ENCODE measurements around the gene PMFBP1. TPM values are rescaled to one million over a fixed set of nuclear protein-coding genes. Genes with fewer than 3 reads are reported as not detected.

The PMFBP1 gene
- total RNA-seq, 1 donor from 2014 or later: 0.66 TPM

GRCh38 chr16:72182976-72183375 is 11.0 kb upstream of the PMFBP1 start:
- DNase-seq (ENCODE audit: low spot score): no peak

- DNase-seq (ENCODE audit: low spot score): no peak
These were observed 7.4 kb upstream of the PMFBP1 start for GRCh38 chr16:72179204-72179970.

DNA sequence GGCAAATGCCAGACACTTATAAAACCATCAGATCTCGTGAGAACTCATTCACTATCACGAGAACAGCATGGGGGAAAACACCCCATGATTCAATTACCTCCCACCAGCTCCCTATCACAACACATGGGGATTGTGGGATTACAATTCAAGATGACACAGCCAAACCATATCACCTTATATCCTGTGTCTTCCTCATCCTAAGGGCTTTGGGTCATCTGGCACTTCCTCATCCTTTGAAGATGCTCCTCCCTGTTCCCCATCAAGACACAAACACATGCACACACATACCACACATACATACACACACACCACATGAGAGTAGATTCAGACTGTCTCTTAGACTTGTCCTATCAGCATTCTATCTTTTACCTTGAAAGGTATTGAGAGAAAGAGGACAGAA is 2.8 kb upstream of the PMFBP1 start:
- DNase-seq (ENCODE audit: low spot score): no peak

DNA sequence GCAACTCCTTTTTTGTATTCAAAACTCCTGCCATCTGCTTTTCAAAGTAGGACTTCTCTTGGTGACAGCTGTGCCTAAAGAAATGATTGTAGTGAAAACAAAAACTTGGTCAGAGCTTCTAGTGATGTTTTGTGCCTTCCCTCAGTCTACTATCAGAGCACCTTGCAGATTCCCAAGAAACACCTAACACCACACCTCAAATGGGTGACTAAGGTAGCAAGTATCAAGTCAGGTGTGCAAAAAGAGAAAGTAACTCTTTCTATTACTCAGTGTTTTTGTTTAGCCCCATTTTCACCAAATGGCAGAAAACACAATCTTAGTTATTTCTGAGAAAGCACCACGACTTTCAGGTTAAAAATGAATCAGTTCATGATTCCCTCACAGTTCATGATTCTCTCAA is 2.0 kb upstream of the PMFBP1 start:
- DNase-seq (ENCODE audit: low spot score): no peak

DNA sequence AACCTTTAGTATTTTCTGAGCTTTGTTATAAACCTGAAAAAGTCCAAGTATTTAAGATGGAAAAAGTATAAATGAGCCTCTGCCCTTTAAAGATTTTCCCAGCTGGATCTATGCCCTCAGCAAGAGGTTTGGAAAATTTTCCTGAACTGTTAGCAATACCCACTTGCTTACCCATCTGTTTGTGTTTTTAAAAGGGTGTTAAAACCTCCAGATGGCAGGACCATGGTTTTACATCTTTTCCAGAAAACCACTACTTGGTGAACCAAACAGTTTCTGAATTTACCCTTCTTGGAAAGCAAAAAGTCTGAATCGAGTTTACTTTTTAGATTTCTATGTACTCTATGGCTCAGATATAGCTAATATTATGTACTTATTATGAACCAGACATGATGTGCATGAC is 719 bp downstream of the PMFBP1 start:
- no peak for DNase-seq (ENCODE audit: low spot score)

GRCh38 chr16:72169708-72170107 is 2.2 kb downstream of the PMFBP1 start:
- no peak for DNase-seq (ENCODE audit: low spot score)

DNA sequence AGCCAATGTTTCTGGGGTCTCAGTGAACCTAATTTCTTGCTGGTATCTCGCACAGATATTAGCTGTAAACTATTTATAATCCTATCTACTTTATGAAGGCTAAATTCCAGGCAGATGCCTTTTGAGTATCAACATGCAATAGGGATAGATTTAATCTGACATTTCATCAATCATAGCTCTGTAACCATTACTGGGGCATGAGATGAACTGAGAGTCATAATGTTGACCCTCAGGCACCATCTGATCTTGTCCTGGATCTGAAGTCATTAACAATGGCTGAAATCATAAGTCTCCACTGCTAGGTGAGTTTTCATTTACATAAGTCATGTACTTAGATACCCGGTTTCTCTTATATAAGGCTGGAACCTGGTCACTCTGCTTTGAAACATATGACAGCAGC is 3.6 kb downstream of the PMFBP1 start:
- DNase-seq (ENCODE audit: low spot score): no peak

- no peak for DNase-seq (ENCODE audit: low spot score)
These were observed 4.9 kb downstream of the PMFBP1 start for GRCh38 chr16:72166954-72167561.

GRCh38 chr16:72166151-72166550 is 5.8 kb downstream of the PMFBP1 start:
- no peak for DNase-seq (ENCODE audit: low spot score)

GRCh38 chr16:72164691-72165090 is 7.3 kb downstream of the PMFBP1 start:
- no peak for DNase-seq (ENCODE audit: low spot score)

DNA sequence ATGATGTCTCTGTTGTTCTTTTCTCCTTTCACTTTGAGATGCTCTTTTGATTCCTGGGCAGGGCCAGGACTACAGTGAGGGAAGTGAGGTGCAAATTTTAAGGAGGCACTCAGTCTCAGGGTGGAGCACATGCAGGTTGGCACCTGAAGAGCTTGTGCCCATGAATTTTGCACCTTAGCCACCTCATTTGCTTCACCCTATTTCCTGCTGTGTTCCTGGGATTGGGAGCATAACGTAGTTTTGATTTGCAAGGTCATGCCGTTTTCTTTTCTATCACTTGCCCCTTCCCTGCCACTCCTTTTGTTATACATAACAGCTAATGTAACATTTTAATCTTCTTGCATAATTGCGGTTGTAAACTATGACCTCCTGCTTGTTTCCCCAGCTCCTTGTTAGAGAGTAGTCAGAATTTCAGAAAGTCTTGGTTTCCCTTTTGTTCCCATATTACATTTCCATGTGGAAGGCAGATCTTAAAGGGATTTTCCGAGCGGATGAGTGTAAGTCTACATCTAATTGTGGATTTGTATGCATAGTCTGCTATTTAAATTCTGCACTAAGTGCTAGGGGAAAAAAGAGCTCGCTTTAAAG is 9.8 kb downstream of the PMFBP1 start:
- DNase-seq (ENCODE audit: low spot score): no peak

DNA sequence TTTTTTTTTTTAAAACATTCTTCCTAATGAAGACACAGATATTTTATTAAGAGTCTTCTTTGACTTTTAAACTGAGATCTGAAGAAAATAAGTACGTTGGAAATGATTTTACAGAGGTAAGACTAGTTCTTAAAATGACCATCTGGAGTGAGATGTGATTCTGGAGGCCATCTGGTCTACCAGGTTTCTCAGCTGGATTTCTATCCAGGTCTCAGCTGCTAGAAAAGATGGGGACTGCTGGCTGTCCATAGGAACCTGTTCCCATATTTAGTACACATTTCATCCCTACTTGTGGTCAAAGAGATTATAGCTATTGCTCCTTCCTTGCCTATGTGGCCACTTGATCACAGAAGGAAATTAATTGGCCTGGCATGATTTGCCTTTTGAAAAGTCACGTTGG is 12.2 kb downstream of the PMFBP1 start:
- no peak for DNase-seq (ENCODE audit: low spot score)

DNA sequence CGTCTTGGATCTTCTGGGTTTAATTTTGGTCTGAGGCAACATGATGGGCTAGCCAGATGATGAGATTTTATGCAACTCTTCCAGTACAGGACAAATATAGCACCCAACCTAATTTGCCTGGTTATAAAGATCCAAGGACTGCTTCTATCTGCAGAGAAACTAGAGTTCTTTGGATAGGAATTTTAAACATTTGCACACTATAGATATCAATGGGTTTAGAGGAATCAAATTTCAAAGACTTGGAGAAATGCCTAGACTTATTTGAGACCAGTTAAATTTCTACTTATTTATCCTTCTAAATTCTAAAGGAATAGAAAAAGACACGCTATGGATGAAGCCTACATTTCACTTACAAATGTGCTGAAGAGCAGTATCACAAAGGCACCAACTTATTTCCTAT is 12.6 kb downstream of the PMFBP1 start:
- no peak for DNase-seq (ENCODE audit: low spot score)

GRCh38 chr16:72149676-72150464 is 22.1 kb downstream of the PMFBP1 start:
- DNase-seq (ENCODE audit: low spot score): no peak

DNA sequence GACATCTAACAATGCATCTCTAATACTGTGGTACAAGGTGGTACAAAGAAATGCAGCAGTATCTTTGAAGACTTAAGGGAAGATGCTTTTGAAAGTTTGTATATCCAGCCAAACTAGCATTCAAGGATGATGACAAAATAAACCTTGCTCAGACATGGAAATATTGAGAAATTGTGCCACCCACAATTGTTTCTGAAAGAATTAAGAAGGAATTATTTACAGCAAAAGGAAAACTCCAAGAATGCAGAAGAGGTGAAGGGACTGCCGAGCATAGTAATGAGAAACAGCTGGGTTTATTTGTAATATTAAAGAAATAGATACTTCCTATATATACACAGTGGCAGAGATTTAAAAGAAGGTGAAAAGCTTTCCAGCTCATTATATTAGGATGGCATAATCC is 29.5 kb downstream of the PMFBP1 start:
- DNase-seq (ENCODE audit: low spot score): no peak

DNA sequence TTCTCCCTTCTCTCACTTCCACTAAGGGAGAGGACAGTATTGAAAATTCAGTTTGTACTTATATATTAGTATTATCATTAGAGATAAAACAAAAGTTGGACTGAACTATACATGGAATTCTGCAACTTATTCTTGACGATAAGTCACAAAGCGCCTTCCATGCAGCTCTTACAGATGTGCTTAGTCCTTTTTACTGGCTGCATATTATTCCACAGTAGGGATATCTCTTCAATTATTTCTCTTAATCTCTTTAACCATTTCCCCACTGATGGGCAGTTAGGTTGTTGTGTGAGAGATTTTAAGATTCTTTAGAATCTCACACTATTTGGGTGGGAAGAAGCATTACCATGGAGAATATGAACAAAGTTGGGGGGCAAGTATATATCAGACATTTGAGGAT is 32.0 kb downstream of the PMFBP1 start:
- no peak for DNase-seq (ENCODE audit: low spot score)

GRCh38 chr16:72138064-72138572 is 33.8 kb downstream of the PMFBP1 start:
- no peak for DNase-seq (ENCODE audit: low spot score)

DNA sequence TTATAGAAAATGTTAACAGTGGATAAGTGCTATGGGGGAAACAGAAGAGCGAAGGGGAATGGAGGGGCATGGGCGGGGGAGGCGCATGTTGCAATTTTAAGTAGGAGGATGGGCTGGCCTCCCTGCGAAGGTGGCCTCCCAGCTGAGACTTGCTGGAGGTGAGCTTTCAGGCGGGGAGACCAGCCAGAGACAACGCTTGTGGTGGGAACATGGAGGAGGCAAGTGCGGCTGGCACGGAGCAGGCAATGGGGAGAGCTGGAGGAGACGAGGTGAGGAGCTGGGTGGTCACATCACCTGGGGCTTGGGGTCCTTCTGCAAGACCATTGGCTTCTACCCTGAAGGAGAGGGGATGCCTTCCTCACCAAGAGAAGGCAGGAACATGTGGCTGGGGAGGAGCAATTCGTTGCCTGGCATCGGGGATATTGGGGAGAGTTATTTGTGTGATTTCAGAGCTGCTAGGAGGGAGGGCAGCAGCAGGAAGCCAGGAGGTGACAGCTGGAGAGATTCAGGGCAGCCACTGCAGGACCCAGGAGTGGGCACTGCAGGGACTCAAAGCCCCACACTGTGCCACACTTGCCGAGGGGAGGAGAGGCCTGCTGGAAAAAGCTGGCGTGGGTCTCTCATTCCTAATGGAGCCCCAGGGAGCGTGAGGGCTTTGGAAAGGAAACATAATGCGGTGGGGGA is 34.4 kb downstream of the PMFBP1 start:
- DNase-seq (ENCODE audit: low spot score): no peak

DNA sequence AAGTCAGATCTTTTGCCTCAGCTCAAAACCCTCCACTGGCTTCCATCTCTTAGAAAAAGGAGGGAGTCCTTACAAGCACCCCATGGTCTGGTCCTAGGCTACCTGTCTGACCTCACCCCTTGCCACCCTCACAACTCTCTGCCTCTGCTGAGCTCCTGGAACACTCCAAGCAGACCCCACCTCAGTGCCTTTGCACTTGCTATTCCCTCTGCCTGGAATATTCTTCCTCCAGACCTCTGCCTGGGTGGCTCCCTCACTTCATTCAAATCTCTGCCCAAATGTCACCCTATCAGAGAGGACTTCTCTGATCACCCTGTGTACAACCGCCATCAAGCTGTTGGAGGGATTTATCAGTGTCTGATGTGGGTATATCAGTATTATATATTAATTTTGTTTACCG is 37.4 kb downstream of the PMFBP1 start:
- no peak for DNase-seq (ENCODE audit: low spot score)

GRCh38 chr16:72132726-72133125 is 39.2 kb downstream of the PMFBP1 start:
- DNase-seq (ENCODE audit: low spot score): no peak

GRCh38 chr16:72131036-72131435 is 40.9 kb downstream of the PMFBP1 start:
- DNase-seq (ENCODE audit: low spot score): no peak

Measured in mucosa of gallbladder (tissue), 1 donor.